NB4 (cell line): Measurements from ENCODE around the gene CEP104.

ENCODE experiments used
- DNase-seq: peaks from one replicate; pipeline ENCODE4 v3.0.0; 2010; ENCODE audit warnings: low read depth
- H3K4me3 ChIP-seq: one replicate; pipeline ENCODE4 v1.5.1; 2011; ENCODE audit warnings: mild to moderate bottlenecking, low read depth, low read length, moderate library complexity
- MYC ChIP-seq: IDR thresholded peaks from 2 replicates; pipeline ENCODE4 v1.6.1; 2011; ENCODE audit warnings: low read depth, low read length
- POLR2A ChIP-seq: IDR thresholded peaks from 2 replicates; pipeline ENCODE4 v1.6.1; 2011; ENCODE audit warnings: mild to moderate bottlenecking; ENCODE audit not compliant: insufficient read length; ENCODE audit errors: extremely low read depth
- TF ChIP-seq, protein P1 (sequence below): IDR thresholded peaks from 2 replicates; pipeline ENCODE4 v1.6.1; 2011; ENCODE audit warnings: low read depth, low read length
- TF ChIP-seq, protein P2 (sequence below): IDR thresholded peaks from one replicate; pipeline ENCODE4 v1.5.1; 2012; ENCODE audit warnings: low read depth, low read length

The CEP104 gene

GRCh38 chr1:3771108-3772026 lies 85.6 kb downstream of the CEP104 start:
- DNase-seq = no peak
- peak overlapping the region; percentile 11 for H3K4me3 ChIP-seq
- TF ChIP-seq, protein P1, sequence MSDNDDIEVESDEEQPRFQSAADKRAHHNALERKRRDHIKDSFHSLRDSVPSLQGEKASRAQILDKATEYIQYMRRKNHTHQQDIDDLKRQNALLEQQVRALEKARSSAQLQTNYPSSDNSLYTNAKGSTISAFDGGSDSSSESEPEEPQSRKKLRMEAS = no peak
- TF ChIP-seq POLR2A (no peak), MYC (no peak)
- TF ChIP-seq, protein P2, sequence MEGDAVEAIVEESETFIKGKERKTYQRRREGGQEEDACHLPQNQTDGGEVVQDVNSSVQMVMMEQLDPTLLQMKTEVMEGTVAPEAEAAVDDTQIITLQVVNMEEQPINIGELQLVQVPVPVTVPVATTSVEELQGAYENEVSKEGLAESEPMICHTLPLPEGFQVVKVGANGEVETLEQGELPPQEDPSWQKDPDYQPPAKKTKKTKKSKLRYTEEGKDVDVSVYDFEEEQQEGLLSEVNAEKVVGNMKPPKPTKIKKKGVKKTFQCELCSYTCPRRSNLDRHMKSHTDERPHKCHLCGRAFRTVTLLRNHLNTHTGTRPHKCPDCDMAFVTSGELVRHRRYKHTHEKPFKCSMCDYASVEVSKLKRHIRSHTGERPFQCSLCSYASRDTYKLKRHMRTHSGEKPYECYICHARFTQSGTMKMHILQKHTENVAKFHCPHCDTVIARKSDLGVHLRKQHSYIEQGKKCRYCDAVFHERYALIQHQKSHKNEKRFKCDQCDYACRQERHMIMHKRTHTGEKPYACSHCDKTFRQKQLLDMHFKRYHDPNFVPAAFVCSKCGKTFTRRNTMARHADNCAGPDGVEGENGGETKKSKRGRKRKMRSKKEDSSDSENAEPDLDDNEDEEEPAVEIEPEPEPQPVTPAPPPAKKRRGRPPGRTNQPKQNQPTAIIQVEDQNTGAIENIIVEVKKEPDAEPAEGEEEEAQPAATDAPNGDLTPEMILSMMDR = no peak

DNA sequence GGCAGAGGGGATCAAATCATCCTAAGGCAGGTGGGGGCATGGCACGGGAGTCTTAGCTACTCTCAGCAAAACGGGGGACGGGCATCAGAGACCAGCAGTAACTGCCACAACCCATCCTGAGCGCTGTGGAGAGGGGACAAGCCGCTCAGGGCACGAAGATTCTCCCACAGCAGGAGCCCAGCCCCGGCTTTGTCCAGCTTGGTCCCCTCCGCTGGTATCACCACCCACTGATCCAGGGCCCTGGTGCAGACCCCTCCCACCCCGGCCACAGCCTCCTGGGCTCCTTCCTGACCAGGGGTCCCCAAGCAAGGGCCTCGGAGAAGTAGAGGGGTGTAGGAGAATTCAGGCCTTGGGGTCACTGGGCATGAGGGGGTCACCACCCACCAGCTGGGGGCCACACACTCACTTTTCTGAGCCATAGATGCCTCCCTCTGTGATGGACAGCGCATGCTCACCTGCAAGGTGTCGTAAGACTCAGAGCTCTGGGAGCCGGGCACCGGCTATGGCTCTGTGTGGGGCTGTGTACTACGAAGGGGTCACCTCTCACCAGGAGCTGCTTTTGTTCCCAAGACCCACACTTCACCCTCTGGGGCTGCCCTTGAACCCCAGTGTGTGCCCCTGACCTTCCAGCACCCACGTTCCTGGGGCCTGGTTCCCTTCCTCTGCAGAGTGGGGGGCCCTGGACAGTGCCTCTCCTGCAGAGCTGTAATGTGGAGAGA lies 86.8 kb downstream of the CEP104 start:
- no peak overlapping the region for H3K4me3 ChIP-seq
- DNase-seq = no peak
- TF ChIP-seq, protein P1 = no peak
- TF ChIP-seq, protein P2 = no peak
- TF ChIP-seq POLR2A (no peak), MYC (no peak)

DNA sequence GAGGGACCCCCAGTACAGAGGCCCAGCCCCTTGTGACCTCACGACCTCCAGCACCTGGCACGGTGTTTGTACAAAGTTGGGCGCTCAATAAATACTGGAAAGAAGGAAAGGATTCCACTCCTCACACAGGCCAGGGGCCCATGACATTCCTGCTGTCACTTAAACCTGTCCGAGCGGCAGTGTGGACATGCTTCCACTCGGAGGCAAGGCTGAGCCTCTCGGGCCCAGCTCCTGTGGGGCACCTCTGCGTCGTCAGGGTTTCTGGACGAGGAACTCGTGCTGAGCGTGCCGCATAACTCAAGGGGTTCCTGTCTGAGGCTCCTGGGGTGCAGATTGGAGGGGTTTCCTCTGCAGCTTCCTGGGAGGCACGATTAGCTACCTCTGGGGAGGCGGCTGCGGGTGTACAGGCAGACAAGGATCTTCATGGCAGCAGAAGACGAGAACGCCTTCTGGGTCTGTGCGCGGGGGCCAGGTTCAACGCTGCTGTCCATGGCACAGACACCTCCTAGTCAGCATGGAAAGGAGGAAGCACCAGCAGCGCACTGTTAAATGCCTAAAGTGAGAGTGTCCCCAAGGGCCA lies 88.1 kb downstream of the CEP104 start:
- no peak for DNase-seq
- TF ChIP-seq, protein P2 = no peak
- TF ChIP-seq, protein P1 = no peak
- no peak for TF ChIP-seq MYC
- TF ChIP-seq POLR2A = no peak
- H3K4me3 ChIP-seq = no peak overlapping the region

- no peak for DNase-seq
- TF ChIP-seq, protein P1 = no peak
- no peak for TF ChIP-seq POLR2A
- TF ChIP-seq MYC = no peak
- TF ChIP-seq, protein P2 = no peak
- H3K4me3 ChIP-seq = no peak overlapping the region
Observed at GRCh38 chr1:3767328-3767925, 89.6 kb downstream of the CEP104 start.

- H3K4me3 ChIP-seq = no peak overlapping the region
- TF ChIP-seq, protein P2 = no peak
- TF ChIP-seq POLR2A (no peak), MYC (no peak)
- TF ChIP-seq, protein P1 = no peak
- DNase-seq = no peak
Observed at GRCh38 chr1:3763351-3764125, 93.5 kb downstream of the CEP104 start.
